ENCODE results near the gene KCNN2. TPM values are rescaled to one million over a fixed set of nuclear protein-coding genes. Genes with fewer than 3 reads are reported as not detected.
"Not testable (repeated sequence)": the region's sequence is repeated elsewhere in the genome, so short reads cannot be mapped to it uniquely, and the experiment has no call there.

Gene KCNN2
- total RNA-seq, 1 experiment from 2014 or later, result 0.17 TPM

- no peaks in the 10 kb centered on the region for H3K27me3 ChIP-seq (replicated peaks; ENCODE audit: insufficient read depth, low read depth, low read length, poor library complexity)
- no peak for DNase-seq (ENCODE audit: low spot score)
- no peak for TF ChIP-seq EZH2 (IDR thresholded peaks at IDR 0.05; ENCODE audit: borderline replicate concordance, low read depth, low read length, poor library complexity, severe bottlenecking)
- TF ChIP-seq, protein P1, sequence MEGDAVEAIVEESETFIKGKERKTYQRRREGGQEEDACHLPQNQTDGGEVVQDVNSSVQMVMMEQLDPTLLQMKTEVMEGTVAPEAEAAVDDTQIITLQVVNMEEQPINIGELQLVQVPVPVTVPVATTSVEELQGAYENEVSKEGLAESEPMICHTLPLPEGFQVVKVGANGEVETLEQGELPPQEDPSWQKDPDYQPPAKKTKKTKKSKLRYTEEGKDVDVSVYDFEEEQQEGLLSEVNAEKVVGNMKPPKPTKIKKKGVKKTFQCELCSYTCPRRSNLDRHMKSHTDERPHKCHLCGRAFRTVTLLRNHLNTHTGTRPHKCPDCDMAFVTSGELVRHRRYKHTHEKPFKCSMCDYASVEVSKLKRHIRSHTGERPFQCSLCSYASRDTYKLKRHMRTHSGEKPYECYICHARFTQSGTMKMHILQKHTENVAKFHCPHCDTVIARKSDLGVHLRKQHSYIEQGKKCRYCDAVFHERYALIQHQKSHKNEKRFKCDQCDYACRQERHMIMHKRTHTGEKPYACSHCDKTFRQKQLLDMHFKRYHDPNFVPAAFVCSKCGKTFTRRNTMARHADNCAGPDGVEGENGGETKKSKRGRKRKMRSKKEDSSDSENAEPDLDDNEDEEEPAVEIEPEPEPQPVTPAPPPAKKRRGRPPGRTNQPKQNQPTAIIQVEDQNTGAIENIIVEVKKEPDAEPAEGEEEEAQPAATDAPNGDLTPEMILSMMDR (conservative IDR thresholded peaks at IDR 0.05; ENCODE audit: low read depth, low read length), result no peak
- ChIA-PET CTCF (no interaction called here), POLR2A (ENCODE audit: low non-redundant PET) (no interaction called here)
- H3K9me3 ChIP-seq (ENCODE audit: low read depth, low read length, poor library complexity, severe bottlenecking), result no peaks in the 10 kb centered on the region
- intact Hi-C loops (cut with micrococcal nuclease; ENCODE audit: unreplicated experiment), result no loop called here
- H3K27ac ChIP-seq (ENCODE audit: low read depth, low read length, poor library complexity, severe bottlenecking), result no peak overlapping the region
- H3K4me1 ChIP-seq (ENCODE audit: insufficient read depth, low read length, poor library complexity, severe bottlenecking), result no peaks in the 10 kb centered on the region
- BruUV-seq (replicated peaks), result no TSS peak
- H3K36me3 ChIP-seq (ENCODE audit: insufficient read depth, low read length, poor library complexity, severe bottlenecking), result no peaks in the 10 kb centered on the region
- H3K4me3 ChIP-seq (ENCODE audit: low read depth, low read length, poor library complexity, severe bottlenecking), result no peak overlapping the region
These were observed 68.7 kb downstream of the KCNN2 start for GRCh38 chr5:114430532-114430931.

DNA sequence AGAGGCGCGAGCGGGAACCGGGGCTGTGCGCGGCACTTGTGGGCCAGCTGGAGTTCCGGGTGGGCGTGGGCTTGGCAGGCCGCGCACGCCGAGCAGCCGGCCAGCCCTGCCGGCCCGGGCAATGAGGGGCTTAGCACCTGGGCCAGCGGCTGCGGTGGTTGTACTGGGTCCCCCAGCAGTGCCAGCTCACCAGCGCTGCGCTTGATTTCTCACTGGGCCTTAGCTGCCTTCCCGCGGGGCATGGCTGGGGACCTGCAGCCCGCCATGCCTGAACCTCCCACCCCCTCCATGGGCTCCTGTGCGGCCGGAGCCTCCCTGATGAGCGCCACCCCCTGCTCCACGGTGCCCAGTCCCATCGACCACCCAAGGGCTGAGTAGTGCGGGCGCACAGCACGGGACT is 70.8 kb downstream of the KCNN2 start:
- H3K27me3 ChIP-seq (replicated peaks; ENCODE audit: insufficient read depth, low read depth, low read length, poor library complexity); H3K27ac ChIP-seq (ENCODE audit: low read depth, low read length, poor library complexity, severe bottlenecking); H3K4me3 ChIP-seq (ENCODE audit: low read depth, low read length, poor library complexity, severe bottlenecking); BruUV-seq (replicated peaks); H3K36me3 ChIP-seq (ENCODE audit: insufficient read depth, low read length, poor library complexity, severe bottlenecking); CTCF ChIA-PET; intact Hi-C loops (cut with micrococcal nuclease; ENCODE audit: unreplicated experiment); POLR2A ChIA-PET (ENCODE audit: low non-redundant PET); H3K9me3 ChIP-seq (ENCODE audit: low read depth, low read length, poor library complexity, severe bottlenecking); DNase-seq (ENCODE audit: low spot score); H3K4me1 ChIP-seq (ENCODE audit: insufficient read depth, low read length, poor library complexity, severe bottlenecking): not testable (repeated sequence)

- CTCF ChIA-PET, result no interaction called here
- intact Hi-C loops (cut with micrococcal nuclease; ENCODE audit: unreplicated experiment), result no loop called here
- TF ChIP-seq, protein P1 (conservative IDR thresholded peaks at IDR 0.05; ENCODE audit: low read depth, low read length), result no peak
- no peak for TF ChIP-seq EZH2 (IDR thresholded peaks at IDR 0.05; ENCODE audit: borderline replicate concordance, low read depth, low read length, poor library complexity, severe bottlenecking)
These were observed 72.7 kb downstream of the KCNN2 start for GRCh38 chr5:114434396-114435219.

GRCh38 chr5:114435220-114435481 is 73.3 kb downstream of the KCNN2 start:
- no peaks in the 10 kb centered on the region for H3K9me3 ChIP-seq (ENCODE audit: low read depth, low read length, poor library complexity, severe bottlenecking)

More at GRCh38 chr5:114434396-114435219, 72.7 kb downstream of the KCNN2 start:
- H3K4me1 ChIP-seq (ENCODE audit: insufficient read depth, low read length, poor library complexity, severe bottlenecking), result no peaks in the 10 kb centered on the region
- DNase-seq (ENCODE audit: low spot score), result no peak
- no peaks in the 10 kb centered on the region for H3K9me3 ChIP-seq (ENCODE audit: low read depth, low read length, poor library complexity, severe bottlenecking)
- no TSS peak for BruUV-seq (replicated peaks)
- no peak overlapping the region for H3K4me3 ChIP-seq (ENCODE audit: low read depth, low read length, poor library complexity, severe bottlenecking)
- H3K27me3 ChIP-seq (replicated peaks; ENCODE audit: insufficient read depth, low read depth, low read length, poor library complexity), result no peaks in the 10 kb centered on the region
- no peak overlapping the region for H3K27ac ChIP-seq (ENCODE audit: low read depth, low read length, poor library complexity, severe bottlenecking)
- POLR2A ChIA-PET (ENCODE audit: low non-redundant PET), result no interaction called here
- H3K36me3 ChIP-seq (ENCODE audit: insufficient read depth, low read length, poor library complexity, severe bottlenecking), result no peaks in the 10 kb centered on the region

More at GRCh38 chr5:114435220-114435481, 73.3 kb downstream of the KCNN2 start:
- Histone ChIP-seq H3K27me3 (replicated peaks; ENCODE audit: insufficient read depth, low read depth, low read length, poor library complexity) (no peaks in the 10 kb centered on the region), H3K27ac (ENCODE audit: low read depth, low read length, poor library complexity, severe bottlenecking) (no peak overlapping the region), H3K4me1 (ENCODE audit: insufficient read depth, low read length, poor library complexity, severe bottlenecking) (no peaks in the 10 kb centered on the region), H3K4me3 (ENCODE audit: low read depth, low read length, poor library complexity, severe bottlenecking) (no peak overlapping the region), H3K36me3 (ENCODE audit: insufficient read depth, low read length, poor library complexity, severe bottlenecking) (no peaks in the 10 kb centered on the region)
- no TSS peak for BruUV-seq (replicated peaks)
- TF ChIP-seq, protein P1 (conservative IDR thresholded peaks at IDR 0.05; ENCODE audit: low read depth, low read length), result no peak
- TF ChIP-seq EZH2 (IDR thresholded peaks at IDR 0.05; ENCODE audit: borderline replicate concordance, low read depth, low read length, poor library complexity, severe bottlenecking), result no peak
- intact Hi-C loops (cut with micrococcal nuclease; ENCODE audit: unreplicated experiment), result no loop called here
- no peak for DNase-seq (ENCODE audit: low spot score)
- ChIA-PET POLR2A (ENCODE audit: low non-redundant PET) (no interaction called here), CTCF (no interaction called here)
